GM23248 (cell line): Measurements from ENCODE around the gene CASP4. TPM values are rescaled to one million over a fixed set of nuclear protein-coding genes. Genes with fewer than 3 reads are reported as not detected.
"Not testable (repeated sequence)": the region's sequence is repeated elsewhere in the genome, so short reads cannot be mapped to it uniquely, and the experiment has no call there.

Experiments used
- DNase-seq: peaks from one replicate; pipeline ENCODE4 v3.0.0-alpha.2; 2015
- H2AFZ ChIP-seq: fragments of 200-600 bp; sonication (generic); 2 replicates; pipeline ENCODE4 v1.6.1; 2016; ENCODE audit warnings: antibody characterized with exemption
- H3F3A ChIP-seq: fragments of 200-600 bp; sonication (generic); 2 replicates; pipeline ENCODE4 v1.6.1; 2016; ENCODE audit warnings: mild to moderate bottlenecking, antibody characterized with exemption, mixed run types; ENCODE audit not compliant: insufficient read depth
- H3K27ac ChIP-seq: fragments of 200-600 bp; sonication (generic); 2 replicates; pipeline ENCODE4 v1.5.1; 2016; ENCODE audit warnings: mild to moderate bottlenecking
- H3K27me3 ChIP-seq: fragments of 200-600 bp; sonication (generic); replicated peaks from 2 replicates; pipeline ENCODE4 v1.6.1; 2016; ENCODE audit warnings: mild to moderate bottlenecking; ENCODE audit not compliant: insufficient read depth
- H3K36me3 ChIP-seq: fragments of 200-600 bp; sonication (generic); 2 replicates; pipeline ENCODE4 v1.6.1; 2016; ENCODE audit warnings: low read depth, mild to moderate bottlenecking
- H3K4me1 ChIP-seq: fragments of 200-600 bp; sonication (generic); 2 replicates; pipeline ENCODE4 v1.6.1; 2016; ENCODE audit warnings: mild to moderate bottlenecking; ENCODE audit not compliant: insufficient read depth
- H3K4me2 ChIP-seq: fragments of 200-600 bp; sonication (generic); one replicate; pipeline ENCODE4 v1.6.1; 2016; ENCODE audit warnings: mild to moderate bottlenecking; ENCODE audit not compliant: unreplicated experiment
- H3K4me3 ChIP-seq: fragments of 200-600 bp; sonication (generic); 2 replicates; pipeline ENCODE4 v1.5.1; 2016; ENCODE audit warnings: mild to moderate bottlenecking
- H3K79me2 ChIP-seq: fragments of 200-600 bp; sonication (generic); 2 replicates; pipeline ENCODE4 v1.6.1; 2016; ENCODE audit warnings: mild to moderate bottlenecking; ENCODE audit not compliant: insufficient read depth
- H3K9ac ChIP-seq: fragments of 200-600 bp; sonication (generic); 2 replicates; pipeline ENCODE4 v1.6.1; 2016; ENCODE audit warnings: mild to moderate bottlenecking
- H3K9me2 ChIP-seq: fragments of 200-600 bp; sonication (generic); 2 replicates; pipeline ENCODE4 v1.6.1; 2016; ENCODE audit warnings: mixed run types, mild to moderate bottlenecking, moderate library complexity; ENCODE audit not compliant: insufficient read depth
- H3K9me3 ChIP-seq: fragments of 200-600 bp; sonication (generic); one replicate; pipeline ENCODE4 v1.6.1; 2017; ENCODE audit warnings: low read depth
- H4K20me1 ChIP-seq: fragments of 200-600 bp; sonication (generic); 2 replicates; pipeline ENCODE4 v1.6.0; 2016; ENCODE audit not compliant: insufficient read depth
- EZH2 ChIP-seq: fragments of 200-600 bp; sonication (generic); IDR thresholded peaks from 2 replicates; pipeline ENCODE4 v1.6.1; 2018; ENCODE audit warnings: antibody characterized with exemption, mild to moderate bottlenecking; ENCODE audit not compliant: insufficient read depth, poor library complexity, severe bottlenecking
- EZH2phosphoT487 ChIP-seq: fragments of 200-600 bp; sonication (generic); IDR thresholded peaks from 2 replicates; pipeline ENCODE4 v1.6.1; 2018; ENCODE audit warnings: antibody characterized with exemption, moderate library complexity, mild to moderate bottlenecking, low read depth; ENCODE audit not compliant: insufficient read depth
- WGBS, 2 experiments: methylation state at CpG; one replicate each; pipeline ENCODE4 v1.1.6; 2015 to 2017; ENCODE audit warnings: low lambda C conversion rate in 2 of 2, low coverage in 1 of 2; ENCODE audit errors: missing lambda C conversion rate in 2 of 2; 5-methylcytosine and 5-hydroxymethylcytosine counted together
- in situ Hi-C: fragments of 300-500 bp; cut with MboI; formaldehyde crosslinking; loops from 2 replicates; pipeline ENCODE4 v1.15.0; 2020
- polyA plus RNA-seq: library from polyadenylated mRNA; unstranded; fragments of >200 nt; fragmentation: Nextera tagmentation; extraction: Ambion mirVana; gene quantifications from 2 replicates; pipeline ENCODE4 v1.2.1, GENCODE V29; 2016
- total RNA-seq: library from RNA; depleted of rRNA; stranded (reverse); fragments of >200 nt; shearing (Covaris generic); gene quantifications from 2 replicates; pipeline ENCODE4 v1.2.3, GENCODE V29; 2014

The CASP4 gene
- total and polyA plus RNA-seq, 2 experiments from 2014 or later, result 72.0 to 114 TPM

- in situ Hi-C loops, result no loop called here
- H3K9me3 ChIP-seq, result no peaks in the 10 kb centered on the region
- no peak overlapping the region for H3K4me2 ChIP-seq
- H2AFZ ChIP-seq, result no peak overlapping the region
- H3K9me2 ChIP-seq, result no peaks in the 10 kb centered on the region
- H3K4me3 ChIP-seq, result no peak overlapping the region
- no peaks in the 10 kb centered on the region for H3K79me2 ChIP-seq
- H3K4me1 ChIP-seq, result no peaks in the 10 kb centered on the region
- no peak for DNase-seq
- no peaks in the 10 kb centered on the region for H3F3A ChIP-seq
- H3K27ac ChIP-seq, result no peak overlapping the region
- H3K9ac ChIP-seq, result no peak overlapping the region
- 52 to 62% methylated on average over 1 of the region's 1 CpG for WGBS, 2 experiments
- TF ChIP-seq EZH2 (no peak), EZH2phosphoT487 (no peak)
- H3K36me3 ChIP-seq, result no peaks in the 10 kb centered on the region
- no peaks in the 10 kb centered on the region for H3K27me3 ChIP-seq
- H4K20me1 ChIP-seq, result no peaks in the 10 kb centered on the region
Observed at GRCh38 chr11:104934594-104934993, 33.8 kb downstream of the CASP4 start.

GRCh38 chr11:104934073-104934472 is 34.3 kb downstream of the CASP4 start:
- H3K9ac ChIP-seq, H3K9me3 ChIP-seq, H3K4me2 ChIP-seq, H3F3A ChIP-seq, DNase-seq, H2AFZ ChIP-seq, H3K4me3 ChIP-seq, in situ Hi-C loops, H3K27ac ChIP-seq, H3K9me2 ChIP-seq, H3K27me3 ChIP-seq, H3K79me2 ChIP-seq, H3K4me1 ChIP-seq, H4K20me1 ChIP-seq, H3K36me3 ChIP-seq: not testable (repeated sequence)
- WGBS, 2 experiments, result 70 to 89% methylated on average over 3 of the region's 3 CpGs

GRCh38 chr11:104928811-104929210 is 39.6 kb downstream of the CASP4 start:
- no peaks in the 10 kb centered on the region for H3K9me3 ChIP-seq
- TF ChIP-seq EZH2 (no peak), EZH2phosphoT487 (no peak)
- in situ Hi-C loops, result no loop called here

GRCh38 chr11:104926771-104927611 is 41.4 kb downstream of the CASP4 start:
- no peaks in the 10 kb centered on the region for H3K36me3 ChIP-seq
- H3K4me3 ChIP-seq, result no peak overlapping the region
- WGBS, 2 experiments, result 58 to 61% methylated on average over 9 of the region's 9 CpGs
- no peak overlapping the region for H2AFZ ChIP-seq
- no peaks in the 10 kb centered on the region for H3K27me3 ChIP-seq
- TF ChIP-seq EZH2 (no peak), EZH2phosphoT487 (no peak)
- no peaks in the 10 kb centered on the region for H3K79me2 ChIP-seq
- H3K9me2 ChIP-seq, result no peaks in the 10 kb centered on the region
- in situ Hi-C loops, result no loop called here
- no peaks in the 10 kb centered on the region for H3K4me1 ChIP-seq
- H4K20me1 ChIP-seq, result no peaks in the 10 kb centered on the region
- no peak overlapping the region for H3K4me2 ChIP-seq
- no peak overlapping the region for H3K27ac ChIP-seq
- DNase-seq, result no peak
- H3K9ac ChIP-seq, result no peak overlapping the region
- no peaks in the 10 kb centered on the region for H3F3A ChIP-seq
- no peaks in the 10 kb centered on the region for H3K9me3 ChIP-seq

More at GRCh38 chr11:104928811-104929210, 39.6 kb downstream of the CASP4 start:
- no peak for DNase-seq
- Histone ChIP-seq H3K9ac (no peak overlapping the region), H3K27me3 (no peaks in the 10 kb centered on the region), H3K27ac (no peak overlapping the region), H3K9me2 (no peaks in the 10 kb centered on the region), H2AFZ (no peak overlapping the region), H3K4me3 (no peak overlapping the region), H3K4me1 (no peaks in the 10 kb centered on the region), H3F3A (no peaks in the 10 kb centered on the region), H3K36me3 (no peaks in the 10 kb centered on the region), H4K20me1 (no peaks in the 10 kb centered on the region), H3K79me2 (no peaks in the 10 kb centered on the region), H3K4me2 (no peak overlapping the region)

- H3K4me2 ChIP-seq, result no peak overlapping the region
- in situ Hi-C loops, result no loop called here
- no peaks in the 10 kb centered on the region for H3K4me1 ChIP-seq
- TF ChIP-seq EZH2 (no peak), EZH2phosphoT487 (no peak)
- H3K79me2 ChIP-seq, result no peaks in the 10 kb centered on the region
- H3K4me3 ChIP-seq, result no peak overlapping the region
- H4K20me1 ChIP-seq, result no peaks in the 10 kb centered on the region
- WGBS, 2 experiments, result 37 to 47% methylated on average over 6 of the region's 6 CpGs
- no peaks in the 10 kb centered on the region for H3K9me3 ChIP-seq
- no peaks in the 10 kb centered on the region for H3K36me3 ChIP-seq
- no peak overlapping the region for H3K27ac ChIP-seq
- no peak overlapping the region for H3K9ac ChIP-seq
- no peaks in the 10 kb centered on the region for H3K27me3 ChIP-seq
- H2AFZ ChIP-seq, result no peak overlapping the region
- H3F3A ChIP-seq, result no peaks in the 10 kb centered on the region
- DNase-seq, result no peak
- H3K9me2 ChIP-seq, result no peaks in the 10 kb centered on the region
Observed at GRCh38 chr11:104925850-104926249, 42.5 kb downstream of the CASP4 start.
